H9 (cell line): ENCODE data around the gene WBP2. TPM values are rescaled to one million over a fixed set of nuclear protein-coding genes. Genes with fewer than 3 reads are reported as not detected.

ENCODE experiments used
- DNase-seq: peaks from one replicate; pipeline ENCODE4 v3.0.0-alpha.2; 2017
- H2AFZ ChIP-seq: one replicate; pipeline ENCODE4 v1.6.1; 2013; ENCODE audit warnings: mild to moderate bottlenecking, low read length, control low read depth, moderate library complexity
- H2AK5ac ChIP-seq: 2 replicates; pipeline ENCODE4 v1.6.1; 2013; ENCODE audit warnings: low read length, control low read depth, mixed read lengths; ENCODE audit not compliant: insufficient read length
- H2BK120ac ChIP-seq: one replicate; pipeline ENCODE4 v1.6.1; 2013; ENCODE audit warnings: low read depth, mild to moderate bottlenecking, low read length, control low read depth, inconsistent platforms; ENCODE audit not compliant: poor library complexity, severe bottlenecking
- H2BK12ac ChIP-seq: 2 replicates; pipeline ENCODE4 v1.6.1; 2013; ENCODE audit warnings: low read length, control low read depth, mixed read lengths, low read depth; ENCODE audit not compliant: insufficient read length
- H2BK15ac ChIP-seq: 2 replicates; pipeline ENCODE4 v1.6.1; 2013; ENCODE audit warnings: low read depth, low read length, control low read depth
- H2BK20ac ChIP-seq: one replicate; pipeline ENCODE4 v1.6.1; 2013; ENCODE audit warnings: low read depth, mild to moderate bottlenecking, low read length, control low read depth, inconsistent platforms; ENCODE audit not compliant: poor library complexity, severe bottlenecking
- H2BK5ac ChIP-seq: 2 replicates; pipeline ENCODE4 v1.6.1; 2013; ENCODE audit warnings: low read length, control low read depth, mixed read lengths; ENCODE audit not compliant: insufficient read length
- H3K14ac ChIP-seq: 2 replicates; pipeline ENCODE4 v1.6.1; 2013; ENCODE audit warnings: low read length, control low read depth; ENCODE audit not compliant: insufficient read depth
- H3K18ac ChIP-seq: 2 replicates; pipeline ENCODE4 v1.6.1; 2013; ENCODE audit warnings: low read depth, mild to moderate bottlenecking, mixed read lengths, low read length, control low read depth; ENCODE audit not compliant: insufficient read length
- H3K23ac ChIP-seq: 2 replicates; pipeline ENCODE4 v1.6.1; 2013; ENCODE audit warnings: low read length, control low read depth, mixed read lengths, low read depth; ENCODE audit not compliant: insufficient read length
- H3K23me2 ChIP-seq: 2 replicates; pipeline ENCODE4 v1.6.1; 2013; ENCODE audit warnings: low read depth, mild to moderate bottlenecking, mixed read lengths, low read length, control low read depth; ENCODE audit not compliant: insufficient read length, poor library complexity, severe bottlenecking
- H3K27ac ChIP-seq: 2 replicates; pipeline ENCODE4 v1.5.1; 2013; ENCODE audit warnings: low read length, control low read depth, mixed read lengths, low read depth; ENCODE audit not compliant: insufficient read length
- H3K27me3 ChIP-seq: 2 replicates; pipeline ENCODE4 v1.6.1; 2013; ENCODE audit warnings: low read length, control low read depth, inconsistent platforms; ENCODE audit not compliant: insufficient read depth
- H3K4ac ChIP-seq: 2 replicates; pipeline ENCODE4 v1.6.1; 2013; ENCODE audit warnings: low read depth, mild to moderate bottlenecking, control low read depth, inconsistent platforms, low read length, moderate library complexity
- H3K4me1 ChIP-seq: 2 replicates; pipeline ENCODE4 v1.6.1; 2013; ENCODE audit warnings: low read length, control low read depth, inconsistent platforms; ENCODE audit not compliant: insufficient read depth
- H3K4me2 ChIP-seq: 2 replicates; pipeline ENCODE4 v1.6.1; 2013; ENCODE audit warnings: low read length, control low read depth, mixed read lengths; ENCODE audit not compliant: insufficient read length, insufficient read depth
- H3K56ac ChIP-seq: 2 replicates; pipeline ENCODE4 v1.6.1; 2013; ENCODE audit warnings: low read depth, mild to moderate bottlenecking, mixed read lengths, low read length, control low read depth; ENCODE audit not compliant: insufficient read length
- H3K79me1 ChIP-seq: 2 replicates; pipeline ENCODE4 v1.6.1; 2013; ENCODE audit warnings: low read depth, mild to moderate bottlenecking, moderate library complexity, low read length, control low read depth, inconsistent platforms; ENCODE audit not compliant: insufficient read depth, poor library complexity, severe bottlenecking
- H3K79me2 ChIP-seq: 2 replicates; pipeline ENCODE4 v1.6.1; 2013; ENCODE audit warnings: low read length, control low read depth, inconsistent platforms; ENCODE audit not compliant: insufficient read depth
- H3K9ac ChIP-seq: 2 replicates; pipeline ENCODE4 v1.6.1; 2013; ENCODE audit warnings: low read length, control low read depth, mixed read lengths; ENCODE audit not compliant: insufficient read length; ENCODE audit errors: extremely low read depth
- H3K9me3 ChIP-seq: one replicate; pipeline ENCODE4 v1.6.1; 2013; ENCODE audit warnings: low read depth, low read length, inconsistent platforms; ENCODE audit not compliant: control insufficient read depth
- H3T11ph ChIP-seq: one replicate; pipeline ENCODE4 v1.6.1; 2013; ENCODE audit warnings: mild to moderate bottlenecking, low read length, control low read depth, inconsistent platforms
- H4K20me1 ChIP-seq: one replicate; pipeline ENCODE4 v1.6.1; 2013; ENCODE audit not compliant: control insufficient read depth, insufficient read length, insufficient read depth
- H4K5ac ChIP-seq: 2 replicates; pipeline ENCODE4 v1.6.1; 2013; ENCODE audit warnings: low read depth, mild to moderate bottlenecking, mixed read lengths, low read length, control low read depth; ENCODE audit not compliant: insufficient read length
- H4K8ac ChIP-seq: replicated peaks from 2 replicates; pipeline ENCODE4 v1.6.1; 2013; ENCODE audit warnings: low read length, control low read depth, mixed read lengths, low read depth; ENCODE audit not compliant: insufficient read length
- H4K91ac ChIP-seq: 2 replicates; pipeline ENCODE4 v1.6.1; 2013; ENCODE audit warnings: low read depth, mild to moderate bottlenecking, moderate library complexity, mixed read lengths, low read length, control low read depth; ENCODE audit not compliant: insufficient read length
- H3K27ac Mint-ChIP-seq, 3 experiments: 2 replicates in 2 of 3; 3 replicates in 1 of 3; pipeline ENCODE4 v1.8.0; 2020 to 2021; ENCODE audit warnings: mixed read lengths in 3 of 3, mild to moderate bottlenecking in 1 of 3, moderate library complexity in 1 of 3
- H3K27me3 Mint-ChIP-seq: 2 replicates; pipeline ENCODE4 v1.8.0; 2021; ENCODE audit warnings: low read depth, mild to moderate bottlenecking, moderate library complexity, mixed read lengths
- H3K36me3 Mint-ChIP-seq, 3 experiments: 2 replicates in 2 of 3; 3 replicates in 1 of 3; pipeline ENCODE4 v1.8.0; 2020 to 2021; ENCODE audit warnings: low read depth in 3 of 3, mixed read lengths in 3 of 3; ENCODE audit not compliant: insufficient read depth in 1 of 3
- H3K4me1 Mint-ChIP-seq, 2 experiments: 2 replicates each; pipeline ENCODE4 v1.8.0; 2020; ENCODE audit warnings: mixed read lengths in 2 of 2
- H3K4me3 Mint-ChIP-seq, 2 experiments: 2 replicates in 1 of 2; 3 replicates in 1 of 2; pipeline ENCODE4 v1.8.0; 2020 to 2021; ENCODE audit warnings: mild to moderate bottlenecking in 2 of 2, mixed read lengths in 2 of 2, moderate library complexity in 1 of 2
- H3K9me3 Mint-ChIP-seq, 2 experiments: 2 replicates in 1 of 2; 3 replicates in 1 of 2; pipeline ENCODE4 v1.8.0; 2020; ENCODE audit warnings: mild to moderate bottlenecking in 2 of 2, mixed read lengths in 2 of 2, moderate library complexity in 1 of 2
- CTCF ChIP-seq: fragments of 200-600 bp; sonication (generic); conservative IDR thresholded peaks from 3 replicates; pipeline ENCODE4 v1.8.0; 2021; ENCODE audit warnings: antibody characterized with exemption, mild to moderate bottlenecking
- WGBS: extraction: QIAGEN DNeasy Blood & Tissue Kit; methylation state at CpG from one replicate; pipeline ENCODE4 v1.1.7; 2013; ENCODE audit warnings: missing lambda C conversion rate, low lambda C conversion rate, mixed read lengths; ENCODE audit not compliant: insufficient read length; ENCODE audit errors: extremely low coverage; 5-methylcytosine and 5-hydroxymethylcytosine counted together
- total RNA-seq: library from RNA; stranded (reverse); gene quantifications from 2 replicates; pipeline ENCODE4 v1.2.1, GENCODE V29; 2021

WBP2 gene
- total RNA-seq, 1 experiment from 2014 or later: 63.2 TPM

GRCh38 chr17:75817571-75817970, 37.6 kb downstream of the WBP2 start:
- no peak overlapping the region for H3K4me3 Mint-ChIP-seq
- H3K9ac ChIP-seq: no peak overlapping the region
- no peak overlapping the region for H3K27ac ChIP-seq
- H3K4ac ChIP-seq: no peak overlapping the region
- peaks cover 25 to 82% (median 82%) of the 10 kb centered on the region in 3 experiments for H3K36me3 Mint-ChIP-seq
- no peaks in the 10 kb centered on the region for H3K27me3 Mint-ChIP-seq
- TF ChIP-seq CTCF: no peak
- H3K18ac ChIP-seq: no peak overlapping the region
- no peaks in the 10 kb centered on the region for H3K79me1 ChIP-seq
- H4K20me1 ChIP-seq: no peaks in the 10 kb centered on the region
- H2AK5ac ChIP-seq: no peak overlapping the region
- no peak overlapping the region for H3K14ac ChIP-seq
- no peaks in the 10 kb centered on the region for H3K79me2 ChIP-seq
- no peaks in the 10 kb centered on the region; a peak in 1 of 5 replicates for H3K9me3 Mint-ChIP-seq
- H2BK5ac ChIP-seq: no peak overlapping the region
- no peak overlapping the region for H3K56ac ChIP-seq
- no peak overlapping the region for H4K5ac ChIP-seq
- no peak overlapping the region for H3K23ac ChIP-seq
- no peak overlapping the region; a peak in 1 of 7 replicates for H3K27ac Mint-ChIP-seq
- no peaks in the 10 kb centered on the region for H3K23me2 ChIP-seq
- no peak overlapping the region for H4K8ac ChIP-seq
- no peaks in the 10 kb centered on the region for H3K27me3 ChIP-seq
- H2BK12ac ChIP-seq: no peak overlapping the region
- no peak overlapping the region for H2BK120ac ChIP-seq
- H2BK20ac ChIP-seq: no peak overlapping the region
- no peaks in the 10 kb centered on the region for H3K9me3 ChIP-seq
- no peaks in the 10 kb centered on the region for H3K4me1 ChIP-seq
- H3T11ph ChIP-seq: no peak overlapping the region
- no peak for DNase-seq
- no peaks in the 10 kb centered on the region for H3K4me1 Mint-ChIP-seq
- no peak overlapping the region for H3K4me2 ChIP-seq
- H4K91ac ChIP-seq: no peak overlapping the region
- no peak overlapping the region for H2AFZ ChIP-seq
- WGBS: no CpG with 5 or more reads among the region's 6 CpGs
- no peak overlapping the region for H2BK15ac ChIP-seq
